ENCODE measurements around the gene ANKFN1.

- TF ChIP-seq, protein P1, sequence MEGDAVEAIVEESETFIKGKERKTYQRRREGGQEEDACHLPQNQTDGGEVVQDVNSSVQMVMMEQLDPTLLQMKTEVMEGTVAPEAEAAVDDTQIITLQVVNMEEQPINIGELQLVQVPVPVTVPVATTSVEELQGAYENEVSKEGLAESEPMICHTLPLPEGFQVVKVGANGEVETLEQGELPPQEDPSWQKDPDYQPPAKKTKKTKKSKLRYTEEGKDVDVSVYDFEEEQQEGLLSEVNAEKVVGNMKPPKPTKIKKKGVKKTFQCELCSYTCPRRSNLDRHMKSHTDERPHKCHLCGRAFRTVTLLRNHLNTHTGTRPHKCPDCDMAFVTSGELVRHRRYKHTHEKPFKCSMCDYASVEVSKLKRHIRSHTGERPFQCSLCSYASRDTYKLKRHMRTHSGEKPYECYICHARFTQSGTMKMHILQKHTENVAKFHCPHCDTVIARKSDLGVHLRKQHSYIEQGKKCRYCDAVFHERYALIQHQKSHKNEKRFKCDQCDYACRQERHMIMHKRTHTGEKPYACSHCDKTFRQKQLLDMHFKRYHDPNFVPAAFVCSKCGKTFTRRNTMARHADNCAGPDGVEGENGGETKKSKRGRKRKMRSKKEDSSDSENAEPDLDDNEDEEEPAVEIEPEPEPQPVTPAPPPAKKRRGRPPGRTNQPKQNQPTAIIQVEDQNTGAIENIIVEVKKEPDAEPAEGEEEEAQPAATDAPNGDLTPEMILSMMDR (IDR thresholded peaks at IDR 0.05; ENCODE audit: insufficient read depth, low read depth, low read length) = no peak
- TF ChIP-seq EZH2 (IDR thresholded peaks at IDR 0.05; ENCODE audit: insufficient read depth, low read length) = no peak
Measured at GRCh38 chr17:56298846-56299245, 145.6 kb downstream of the ANKFN1 start.
